Measurements from ENCODE around the gene TTC28.

DNA sequence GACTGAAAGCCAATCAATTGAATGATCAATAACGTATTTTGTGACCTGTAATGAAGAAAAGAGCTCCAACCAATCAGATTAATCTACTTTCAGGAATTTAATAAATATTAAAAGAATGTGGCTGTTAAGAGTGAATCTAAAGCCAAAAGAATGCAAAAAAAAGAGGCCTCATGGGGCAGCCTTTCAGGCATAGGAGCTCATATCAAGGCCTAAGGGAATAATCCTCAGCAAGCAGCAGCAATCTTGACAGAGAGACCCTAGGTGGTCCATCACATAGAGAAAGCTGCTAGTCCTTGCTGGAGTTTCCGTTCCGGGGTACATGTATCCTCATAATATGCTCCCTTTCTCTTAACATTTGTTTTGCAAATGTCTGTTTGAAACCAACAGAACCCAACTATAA lies 447.4 kb downstream of the TTC28 start:
- TF ChIP-seq, protein P1, sequence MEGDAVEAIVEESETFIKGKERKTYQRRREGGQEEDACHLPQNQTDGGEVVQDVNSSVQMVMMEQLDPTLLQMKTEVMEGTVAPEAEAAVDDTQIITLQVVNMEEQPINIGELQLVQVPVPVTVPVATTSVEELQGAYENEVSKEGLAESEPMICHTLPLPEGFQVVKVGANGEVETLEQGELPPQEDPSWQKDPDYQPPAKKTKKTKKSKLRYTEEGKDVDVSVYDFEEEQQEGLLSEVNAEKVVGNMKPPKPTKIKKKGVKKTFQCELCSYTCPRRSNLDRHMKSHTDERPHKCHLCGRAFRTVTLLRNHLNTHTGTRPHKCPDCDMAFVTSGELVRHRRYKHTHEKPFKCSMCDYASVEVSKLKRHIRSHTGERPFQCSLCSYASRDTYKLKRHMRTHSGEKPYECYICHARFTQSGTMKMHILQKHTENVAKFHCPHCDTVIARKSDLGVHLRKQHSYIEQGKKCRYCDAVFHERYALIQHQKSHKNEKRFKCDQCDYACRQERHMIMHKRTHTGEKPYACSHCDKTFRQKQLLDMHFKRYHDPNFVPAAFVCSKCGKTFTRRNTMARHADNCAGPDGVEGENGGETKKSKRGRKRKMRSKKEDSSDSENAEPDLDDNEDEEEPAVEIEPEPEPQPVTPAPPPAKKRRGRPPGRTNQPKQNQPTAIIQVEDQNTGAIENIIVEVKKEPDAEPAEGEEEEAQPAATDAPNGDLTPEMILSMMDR (IDR thresholded peaks at IDR 0.05), result no peak
- TF ChIP-seq POLR2A (IDR thresholded peaks at IDR 0.05), result no peak

All from heart left ventricle (tissue), 13 donors.